Prostate gland (tissue), 2 donors: ENCODE data around the gene ACTN4.

Experiments
- POLR2A ChIP-seq: fragments of 450-650 bp; IDR thresholded peaks from one replicate; pipeline ENCODE4 v1.6.1; 2016; ENCODE audit warnings: antibody characterized with exemption, mild to moderate bottlenecking
- POLR2AphosphoS5 ChIP-seq: sonication (generic); formaldehyde crosslinking; IDR thresholded peaks from one replicate; pipeline ENCODE4 v1.6.1; 2017; ENCODE audit warnings: antibody characterized with exemption
- TF ChIP-seq, protein P1 (sequence below), 4 experiments: fragments of 200-600 bp in 2 of 4; fragments of 450-650 bp in 2 of 4; sonication (generic) in 2 of 4; IDR thresholded peaks; 1 replicate in 3 of 4; 2 replicates in 1 of 4; pipeline ENCODE4 v1.5.1; 2016 to 2019; ENCODE audit warnings: antibody characterized with exemption in 4 of 4, mild to moderate bottlenecking in 2 of 4, moderate library complexity in 2 of 4

GRCh38 chr19:38660724-38661123 is 13.3 kb downstream of the ACTN4 start:
- TF ChIP-seq, protein P1, sequence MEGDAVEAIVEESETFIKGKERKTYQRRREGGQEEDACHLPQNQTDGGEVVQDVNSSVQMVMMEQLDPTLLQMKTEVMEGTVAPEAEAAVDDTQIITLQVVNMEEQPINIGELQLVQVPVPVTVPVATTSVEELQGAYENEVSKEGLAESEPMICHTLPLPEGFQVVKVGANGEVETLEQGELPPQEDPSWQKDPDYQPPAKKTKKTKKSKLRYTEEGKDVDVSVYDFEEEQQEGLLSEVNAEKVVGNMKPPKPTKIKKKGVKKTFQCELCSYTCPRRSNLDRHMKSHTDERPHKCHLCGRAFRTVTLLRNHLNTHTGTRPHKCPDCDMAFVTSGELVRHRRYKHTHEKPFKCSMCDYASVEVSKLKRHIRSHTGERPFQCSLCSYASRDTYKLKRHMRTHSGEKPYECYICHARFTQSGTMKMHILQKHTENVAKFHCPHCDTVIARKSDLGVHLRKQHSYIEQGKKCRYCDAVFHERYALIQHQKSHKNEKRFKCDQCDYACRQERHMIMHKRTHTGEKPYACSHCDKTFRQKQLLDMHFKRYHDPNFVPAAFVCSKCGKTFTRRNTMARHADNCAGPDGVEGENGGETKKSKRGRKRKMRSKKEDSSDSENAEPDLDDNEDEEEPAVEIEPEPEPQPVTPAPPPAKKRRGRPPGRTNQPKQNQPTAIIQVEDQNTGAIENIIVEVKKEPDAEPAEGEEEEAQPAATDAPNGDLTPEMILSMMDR (IDR thresholded peaks at IDR 0.05), result no peak
- no peak for TF ChIP-seq POLR2AphosphoS5
- TF ChIP-seq POLR2A, result no peak
